ENCODE data around the gene DNAJB13.
A peak's percentile ranks its signal among the peaks of the same experiment; 100 is the strongest.

DNAJB13 gene

DNA sequence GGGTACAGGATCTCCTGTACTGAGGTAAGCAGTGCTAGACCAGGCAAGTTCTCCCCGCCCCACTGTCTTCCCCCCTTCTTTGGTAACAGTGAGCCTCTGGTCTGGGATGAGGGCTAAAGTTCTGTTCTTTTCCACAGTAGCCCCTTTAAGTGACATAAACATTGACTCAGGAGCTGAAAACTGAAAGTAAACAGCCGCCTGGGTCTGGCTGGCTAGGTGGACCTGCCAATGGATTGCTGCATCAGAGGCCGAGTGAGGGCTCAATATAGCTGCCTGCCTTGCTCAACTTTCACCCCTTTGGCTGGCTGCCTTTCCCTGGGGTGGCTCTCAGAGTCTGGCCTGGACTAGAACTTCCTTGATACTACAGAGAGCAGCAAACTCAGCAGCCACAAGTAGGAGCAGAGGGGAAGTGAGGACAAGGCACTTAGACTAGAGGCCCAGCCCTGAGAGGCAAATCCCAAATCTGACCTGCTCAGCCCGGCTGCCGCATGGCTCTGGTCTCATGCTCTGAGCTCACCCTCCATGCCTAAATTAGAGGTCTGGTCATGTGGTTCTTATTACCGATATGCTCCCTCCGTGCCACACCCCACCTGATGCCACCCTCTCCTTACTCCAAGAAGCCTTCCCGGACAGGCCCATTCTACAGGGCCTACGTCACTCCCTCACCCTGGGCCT lies 67.6 kb downstream of the DNAJB13 start:
- peak; percentile 80 for DNase-seq

DNA sequence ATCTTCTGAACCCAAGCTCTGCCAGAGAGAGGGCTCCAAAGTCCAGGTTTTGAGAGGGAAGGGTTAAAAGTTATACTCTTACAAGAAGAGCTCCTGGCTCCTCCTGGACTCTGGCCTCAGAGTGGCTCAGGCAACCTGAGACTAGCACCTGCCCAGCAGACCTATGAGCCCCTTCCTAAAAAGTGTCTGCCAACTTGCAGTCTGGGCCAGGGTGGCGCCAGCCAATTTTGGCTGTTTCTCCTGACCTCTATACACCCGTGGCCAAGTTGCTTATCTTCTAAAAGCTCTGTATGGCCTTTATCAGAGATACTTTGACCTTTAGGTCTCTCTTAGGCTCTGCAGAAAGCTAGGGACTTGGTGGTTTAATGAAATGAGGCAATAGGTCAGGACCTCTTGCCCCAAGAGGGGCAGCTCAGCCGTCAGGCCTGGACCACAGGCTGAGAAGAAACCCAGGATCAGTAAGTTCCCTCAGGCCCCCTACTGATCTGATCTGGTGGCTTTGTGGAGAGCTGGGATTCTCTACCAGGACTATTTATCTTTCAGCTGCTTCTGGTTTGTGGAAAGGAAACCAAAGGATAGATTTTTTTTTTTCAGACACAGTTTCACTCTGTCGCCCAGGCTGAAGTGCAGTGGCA lies 68.4 kb downstream of the DNAJB13 start:
- DNase-seq: no peak

DNA sequence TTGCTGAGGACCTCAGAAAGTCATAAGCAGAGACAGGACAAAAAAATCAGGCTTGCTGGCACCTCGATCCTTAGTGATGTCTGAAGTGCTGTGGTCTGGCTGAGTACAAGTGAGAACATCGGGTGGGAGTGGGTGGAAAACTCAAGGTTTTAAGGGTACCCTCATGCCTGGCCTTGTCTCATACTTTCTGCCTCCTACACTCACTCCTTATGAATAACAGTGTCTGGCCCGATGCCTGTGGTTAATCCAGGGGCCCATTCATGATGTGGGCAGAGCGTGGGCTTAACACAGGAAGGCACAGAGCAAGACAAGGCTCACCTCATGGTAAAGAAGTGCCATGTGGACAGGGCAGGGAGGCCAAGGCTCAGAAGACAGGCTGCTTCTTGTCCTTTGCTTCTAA lies 69.0 kb downstream of the DNAJB13 start:
- DNase-seq: no peak

Measured in femur (tissue), 1 donor.